Fibroblast of skin of left biceps (primary cell): Measurements from ENCODE around the gene TRIM58.

Source experiments
- DNase-seq, 2 experiments: peaks; one replicate each; pipeline ENCODE4 v3.0.0-alpha.2; 2013; ENCODE audit warnings: low read depth in 2 of 2

TRIM58 gene

GRCh38 chr1:247884797-247885413 lies 27.9 kb downstream of the TRIM58 start:
- no peak for DNase-seq

- no peak for DNase-seq
Observed at GRCh38 chr1:247895163-247895637, 38.2 kb downstream of the TRIM58 start, which contains the start of gene OR2W3. TSS of gene OR2W3 (plus strand) at chr1:247895587. CDS start at chr1:247895587, 0 bp downstream.

- DNase-seq, result no peak
Observed at GRCh38 chr1:247895976-247896375, 39.0 kb downstream of the TRIM58 start.

- no peak for DNase-seq
Observed at GRCh38 chr1:247904122-247904521, 47.1 kb downstream of the TRIM58 start.

GRCh38 chr1:247905181-247905580 lies 48.2 kb downstream of the TRIM58 start:
- no peak for DNase-seq

GRCh38 chr1:247905910-247906503 lies 49.0 kb downstream of the TRIM58 start:
- no peak for DNase-seq

GRCh38 chr1:247906504-247907047 lies 49.6 kb downstream of the TRIM58 start:
- no peak for DNase-seq

GRCh38 chr1:247908766-247909165 lies 51.8 kb downstream of the TRIM58 start:
- no peak for DNase-seq

GRCh38 chr1:247913786-247914185 lies 56.8 kb downstream of the TRIM58 start:
- DNase-seq, result no peak

GRCh38 chr1:247914941-247915662 lies 58.1 kb downstream of the TRIM58 start:
- DNase-seq, result no peak

GRCh38 chr1:247919952-247920351 lies 63.0 kb downstream of the TRIM58 start, which contains the start of gene OR2T8:
TSS of gene OR2T8 (plus strand) at chr1:247920252. CDS start at chr1:247921018, 766 bp downstream.
- DNase-seq, result no peak

- no peak for DNase-seq
Observed at GRCh38 chr1:247923941-247924340, 67.0 kb downstream of the TRIM58 start.

- no peak for DNase-seq
Observed at GRCh38 chr1:247924868-247925267, 67.9 kb downstream of the TRIM58 start, which contains the start of gene OR2AJ1. TSS of gene OR2AJ1 (plus strand) at chr1:247924889. CDS start at chr1:247933769, 8,880 bp downstream.
